ENCODE results near the gene AFAP1L1.

Gene AFAP1L1

GRCh38 chr5:149235841-149236240 lies 35.8 kb upstream of the AFAP1L1 start:
- TF ChIP-seq, protein P1, sequence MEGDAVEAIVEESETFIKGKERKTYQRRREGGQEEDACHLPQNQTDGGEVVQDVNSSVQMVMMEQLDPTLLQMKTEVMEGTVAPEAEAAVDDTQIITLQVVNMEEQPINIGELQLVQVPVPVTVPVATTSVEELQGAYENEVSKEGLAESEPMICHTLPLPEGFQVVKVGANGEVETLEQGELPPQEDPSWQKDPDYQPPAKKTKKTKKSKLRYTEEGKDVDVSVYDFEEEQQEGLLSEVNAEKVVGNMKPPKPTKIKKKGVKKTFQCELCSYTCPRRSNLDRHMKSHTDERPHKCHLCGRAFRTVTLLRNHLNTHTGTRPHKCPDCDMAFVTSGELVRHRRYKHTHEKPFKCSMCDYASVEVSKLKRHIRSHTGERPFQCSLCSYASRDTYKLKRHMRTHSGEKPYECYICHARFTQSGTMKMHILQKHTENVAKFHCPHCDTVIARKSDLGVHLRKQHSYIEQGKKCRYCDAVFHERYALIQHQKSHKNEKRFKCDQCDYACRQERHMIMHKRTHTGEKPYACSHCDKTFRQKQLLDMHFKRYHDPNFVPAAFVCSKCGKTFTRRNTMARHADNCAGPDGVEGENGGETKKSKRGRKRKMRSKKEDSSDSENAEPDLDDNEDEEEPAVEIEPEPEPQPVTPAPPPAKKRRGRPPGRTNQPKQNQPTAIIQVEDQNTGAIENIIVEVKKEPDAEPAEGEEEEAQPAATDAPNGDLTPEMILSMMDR (IDR thresholded peaks at IDR 0.05; ENCODE audit: insufficient read depth, low read depth, low read length, missing control alignments): no peak
- no peak for DNase-seq (ENCODE audit: low read depth)
- H3K4me3 ChIP-seq (ENCODE audit: low read depth, low read length): no peak overlapping the region

DNA sequence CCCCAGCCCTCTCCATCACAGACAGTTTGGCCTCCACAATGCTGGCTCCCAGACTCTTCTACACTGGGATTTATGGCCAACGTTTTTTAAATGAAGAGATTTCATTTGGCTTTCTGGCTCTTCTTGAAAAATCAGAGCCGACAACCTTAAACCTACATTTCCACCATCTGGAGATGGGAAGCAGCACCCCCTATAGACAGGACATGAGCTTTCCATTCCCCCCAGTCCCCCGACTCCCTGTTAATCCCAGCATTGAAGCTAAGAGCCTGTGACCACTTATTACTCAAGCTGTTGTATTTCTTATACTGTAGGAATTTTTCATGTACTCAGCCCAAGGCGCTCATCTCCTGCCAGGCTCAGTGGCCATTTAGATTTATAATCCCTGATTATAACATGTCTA lies 34.0 kb upstream of the AFAP1L1 start:
- no peak overlapping the region for H3K4me3 ChIP-seq (ENCODE audit: low read depth, low read length)
- DNase-seq (ENCODE audit: low read depth): no peak
- TF ChIP-seq, protein P1 (IDR thresholded peaks at IDR 0.05; ENCODE audit: insufficient read depth, low read depth, low read length, missing control alignments): no peak

- no peak for DNase-seq (ENCODE audit: low read depth)
- TF ChIP-seq, protein P1 (IDR thresholded peaks at IDR 0.05; ENCODE audit: insufficient read depth, low read depth, low read length, missing control alignments): no peak
- H3K4me3 ChIP-seq (ENCODE audit: low read depth, low read length): no peak overlapping the region
Observed at GRCh38 chr5:149238540-149238939, 33.1 kb upstream of the AFAP1L1 start.

DNA sequence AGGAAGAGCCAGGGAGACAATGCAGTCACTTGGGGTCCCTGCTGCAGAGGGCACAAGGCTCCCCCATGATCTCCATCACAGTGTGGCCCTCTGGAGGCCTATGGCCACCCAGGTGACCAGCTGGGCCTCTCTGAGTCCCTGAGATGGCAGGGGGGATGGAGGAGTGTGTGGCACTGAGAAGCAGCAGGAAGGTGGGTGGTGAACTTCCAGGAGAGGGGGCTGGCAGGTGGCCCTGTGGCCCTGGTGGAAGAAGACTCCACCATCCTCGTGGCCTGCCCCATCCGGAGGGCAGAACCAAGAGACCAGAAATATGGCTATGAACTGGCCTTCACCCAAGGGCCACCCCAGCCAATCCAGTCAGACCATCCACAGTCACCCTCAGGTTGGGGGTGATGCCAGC lies 31.7 kb upstream of the AFAP1L1 start:
- H3K4me3 ChIP-seq (ENCODE audit: low read depth, low read length): no peak overlapping the region
- DNase-seq (ENCODE audit: low read depth): no peak
- TF ChIP-seq, protein P1 (IDR thresholded peaks at IDR 0.05; ENCODE audit: insufficient read depth, low read depth, low read length, missing control alignments): no peak

DNA sequence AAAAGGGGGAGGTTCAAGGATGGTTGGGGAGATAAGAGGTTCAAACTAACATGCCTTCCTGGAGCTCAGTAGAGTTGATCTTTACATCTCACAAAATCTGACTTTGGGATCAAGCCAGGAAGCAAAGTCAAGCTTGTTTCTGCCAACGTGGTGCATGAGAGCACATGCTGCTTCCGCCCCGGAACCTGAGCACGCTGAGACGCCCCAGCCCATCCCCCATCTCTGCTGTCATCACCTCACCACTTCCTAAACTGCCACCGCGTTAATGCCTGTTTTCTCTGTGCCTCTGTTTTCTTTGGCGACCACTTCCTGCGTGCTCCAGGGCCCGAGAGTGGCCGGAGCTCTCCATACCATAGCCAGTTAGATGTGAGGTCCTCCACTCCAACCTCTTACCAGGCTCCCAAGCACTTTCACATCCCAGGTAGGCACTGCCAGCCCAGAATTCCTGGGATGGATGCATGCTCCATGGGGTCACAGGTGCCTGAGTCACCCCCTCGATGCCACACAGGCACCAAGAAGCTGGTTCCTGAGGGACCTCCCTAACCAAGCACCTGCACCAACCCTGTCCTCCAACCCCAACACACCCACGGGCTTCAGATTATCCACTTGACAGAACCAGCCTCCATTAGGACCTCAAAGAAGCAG lies 31.2 kb upstream of the AFAP1L1 start:
- H3K4me3 ChIP-seq (ENCODE audit: low read depth, low read length): no peak overlapping the region
- TF ChIP-seq, protein P1 (IDR thresholded peaks at IDR 0.05; ENCODE audit: insufficient read depth, low read depth, low read length, missing control alignments): no peak
- peak; percentile 57 for DNase-seq (ENCODE audit: low read depth)

DNA sequence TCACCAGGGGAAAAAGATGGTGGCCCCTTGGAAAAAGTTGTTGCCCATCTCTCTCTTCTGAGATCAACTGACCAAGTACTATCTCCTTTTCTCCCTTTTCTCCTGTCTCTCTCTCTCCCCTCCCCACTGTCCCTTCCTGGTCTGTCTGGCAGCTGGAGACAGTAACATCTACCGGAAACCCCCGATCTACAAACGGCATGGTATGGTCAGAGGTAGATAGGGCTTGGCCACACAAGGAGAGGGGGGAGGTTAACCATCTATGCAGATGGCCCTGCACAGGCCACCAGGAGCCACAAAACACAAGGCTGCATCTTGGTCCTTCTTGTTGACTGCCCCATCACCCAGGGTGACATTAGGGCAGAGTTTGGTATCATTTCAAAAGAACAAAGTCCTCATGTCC lies 29.3 kb upstream of the AFAP1L1 start:
- H3K4me3 ChIP-seq (ENCODE audit: low read depth, low read length): no peak overlapping the region
- no peak for DNase-seq (ENCODE audit: low read depth)
- TF ChIP-seq, protein P1 (IDR thresholded peaks at IDR 0.05; ENCODE audit: insufficient read depth, low read depth, low read length, missing control alignments): no peak

DNA sequence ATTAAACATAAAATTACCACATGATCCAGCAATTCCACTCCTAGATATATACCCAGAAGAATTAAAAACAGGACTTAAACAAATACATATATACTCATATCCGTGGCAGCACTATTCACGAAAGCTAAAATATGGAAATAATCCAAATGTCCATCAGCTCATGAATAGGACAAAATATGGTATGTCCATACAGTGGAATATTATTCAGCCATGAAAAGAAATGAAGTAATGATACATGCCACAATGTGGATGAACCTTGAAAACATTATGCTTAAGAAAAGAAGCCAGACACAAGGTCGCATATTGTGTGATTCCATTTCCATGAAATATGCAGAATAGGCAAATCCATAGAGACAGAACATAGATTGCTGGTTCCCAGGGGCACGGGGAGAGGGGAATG lies 24.8 kb upstream of the AFAP1L1 start:
- no peak for DNase-seq (ENCODE audit: low read depth)
- TF ChIP-seq, protein P1 (IDR thresholded peaks at IDR 0.05; ENCODE audit: insufficient read depth, low read depth, low read length, missing control alignments): no peak

More for the DNA sequence above, 24.8 kb upstream of the AFAP1L1 start:
- no peak overlapping the region for H3K4me3 ChIP-seq (ENCODE audit: low read depth, low read length)
